ENCODE results near the gene XXYLT1.

The XXYLT1 gene

DNA sequence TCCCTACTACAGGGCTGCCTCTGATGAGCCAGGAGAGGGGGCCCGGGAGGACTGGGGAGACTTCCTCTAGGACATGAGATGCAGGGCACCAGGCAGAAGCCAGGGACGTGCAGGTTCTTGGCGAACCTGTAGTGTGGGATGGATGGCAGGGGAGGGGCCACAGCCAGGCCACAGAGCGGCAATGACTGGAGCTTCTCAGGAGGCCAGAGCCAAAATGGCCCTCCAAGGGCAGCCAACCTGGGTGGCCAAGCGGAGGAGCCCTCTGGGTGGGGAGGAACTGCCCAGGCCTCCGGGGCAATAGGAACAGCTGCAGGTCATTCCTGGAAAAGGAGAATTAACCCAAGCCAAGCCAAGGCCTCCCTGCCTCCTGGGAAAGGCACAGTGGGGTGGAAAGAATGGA lies 224.5 kb downstream of the XXYLT1 start:
- TF ChIP-seq, protein P1, sequence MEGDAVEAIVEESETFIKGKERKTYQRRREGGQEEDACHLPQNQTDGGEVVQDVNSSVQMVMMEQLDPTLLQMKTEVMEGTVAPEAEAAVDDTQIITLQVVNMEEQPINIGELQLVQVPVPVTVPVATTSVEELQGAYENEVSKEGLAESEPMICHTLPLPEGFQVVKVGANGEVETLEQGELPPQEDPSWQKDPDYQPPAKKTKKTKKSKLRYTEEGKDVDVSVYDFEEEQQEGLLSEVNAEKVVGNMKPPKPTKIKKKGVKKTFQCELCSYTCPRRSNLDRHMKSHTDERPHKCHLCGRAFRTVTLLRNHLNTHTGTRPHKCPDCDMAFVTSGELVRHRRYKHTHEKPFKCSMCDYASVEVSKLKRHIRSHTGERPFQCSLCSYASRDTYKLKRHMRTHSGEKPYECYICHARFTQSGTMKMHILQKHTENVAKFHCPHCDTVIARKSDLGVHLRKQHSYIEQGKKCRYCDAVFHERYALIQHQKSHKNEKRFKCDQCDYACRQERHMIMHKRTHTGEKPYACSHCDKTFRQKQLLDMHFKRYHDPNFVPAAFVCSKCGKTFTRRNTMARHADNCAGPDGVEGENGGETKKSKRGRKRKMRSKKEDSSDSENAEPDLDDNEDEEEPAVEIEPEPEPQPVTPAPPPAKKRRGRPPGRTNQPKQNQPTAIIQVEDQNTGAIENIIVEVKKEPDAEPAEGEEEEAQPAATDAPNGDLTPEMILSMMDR (IDR thresholded peaks at IDR 0.05; ENCODE audit: low read depth, low read length) = no peak
- no peak for DNase-seq (ENCODE audit: low read depth in 2 of 2)
- H3K4me3 ChIP-seq (replicated peaks in 1 of 2; ENCODE audit: low read depth in 2 of 2, low read length in 2 of 2) = no peak overlapping the region

DNA sequence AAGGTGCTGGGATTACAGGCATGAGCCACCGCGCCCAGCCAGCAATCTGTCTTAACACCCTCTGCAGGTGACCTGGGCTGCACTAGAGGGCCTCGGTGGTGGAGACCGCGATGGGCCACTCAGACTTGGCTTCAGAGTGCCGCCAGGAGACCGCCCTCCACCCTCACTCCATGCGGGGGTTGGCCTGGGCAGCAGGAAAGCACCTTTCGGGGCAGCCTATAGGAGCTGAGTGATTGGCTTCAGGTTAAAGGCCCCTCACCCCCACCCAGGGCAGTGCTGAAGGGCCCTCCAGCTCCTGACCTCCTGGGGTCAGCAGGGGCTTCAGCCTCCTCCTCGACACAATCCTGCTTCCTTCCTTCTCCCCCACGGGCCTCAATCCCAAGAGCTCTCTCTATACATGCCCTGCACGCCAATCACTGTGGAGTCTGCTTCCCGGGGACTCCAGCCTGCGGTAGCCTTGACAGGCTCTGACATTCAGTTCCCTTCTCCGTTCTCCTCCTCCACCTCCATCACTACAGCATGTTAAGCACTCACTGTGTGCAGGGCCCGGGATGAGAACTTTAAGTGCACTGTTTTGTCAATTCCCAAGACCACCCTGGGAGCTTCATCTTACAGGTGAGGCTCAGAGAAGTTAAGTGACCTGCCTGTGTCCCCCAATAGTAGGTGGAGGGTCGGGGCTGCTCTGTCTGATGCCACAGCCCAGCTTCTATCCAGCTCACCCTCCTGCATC lies 225.3 kb downstream of the XXYLT1 start:
- TF ChIP-seq, protein P1 (IDR thresholded peaks at IDR 0.05; ENCODE audit: low read depth, low read length) = no peak
- no peak overlapping the region for H3K4me3 ChIP-seq (replicated peaks in 1 of 2; ENCODE audit: low read depth in 2 of 2, low read length in 2 of 2)
- no peak for DNase-seq (ENCODE audit: low read depth in 2 of 2)

DNA sequence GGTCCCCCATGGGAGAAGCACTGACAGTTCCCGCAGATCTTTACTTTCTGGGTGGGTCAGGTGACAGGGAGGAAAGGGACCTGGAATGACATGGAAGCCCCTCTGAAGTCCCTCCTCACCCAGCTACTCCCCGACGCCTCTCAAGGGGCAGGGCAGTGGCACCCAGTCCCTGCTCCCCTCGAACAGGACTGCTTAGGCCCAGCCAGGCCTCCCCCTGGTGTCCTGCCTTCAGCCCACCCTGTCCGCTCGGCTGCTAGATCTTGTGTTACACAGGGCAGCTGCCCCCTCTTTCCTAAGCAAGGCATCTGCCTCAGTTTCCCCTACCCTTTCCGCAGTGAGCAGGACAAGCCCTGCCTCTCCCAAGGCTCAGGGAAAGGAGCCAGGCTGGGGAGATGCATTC lies 226.5 kb downstream of the XXYLT1 start:
- TF ChIP-seq, protein P1 (IDR thresholded peaks at IDR 0.05; ENCODE audit: low read depth, low read length) = no peak
- no peak overlapping the region for H3K4me3 ChIP-seq (replicated peaks in 1 of 2; ENCODE audit: low read depth in 2 of 2, low read length in 2 of 2)
- no peak for DNase-seq (ENCODE audit: low read depth in 2 of 2)

- no peak for DNase-seq (ENCODE audit: low read depth in 2 of 2)
- no peak overlapping the region for H3K4me3 ChIP-seq (replicated peaks in 1 of 2; ENCODE audit: low read depth in 2 of 2, low read length in 2 of 2)
- TF ChIP-seq, protein P1 (IDR thresholded peaks at IDR 0.05; ENCODE audit: low read depth, low read length) = no peak
Observed at GRCh38 chr3:195043607-195044339, 227.2 kb downstream of the XXYLT1 start.

- H3K4me3 ChIP-seq (replicated peaks in 1 of 2; ENCODE audit: low read depth in 2 of 2, low read length in 2 of 2) = no peak overlapping the region
- TF ChIP-seq, protein P1 (IDR thresholded peaks at IDR 0.05; ENCODE audit: low read depth, low read length) = no peak
- DNase-seq (ENCODE audit: low read depth in 2 of 2) = no peak
Observed at GRCh38 chr3:195042743-195043606, 228.0 kb downstream of the XXYLT1 start.

DNA sequence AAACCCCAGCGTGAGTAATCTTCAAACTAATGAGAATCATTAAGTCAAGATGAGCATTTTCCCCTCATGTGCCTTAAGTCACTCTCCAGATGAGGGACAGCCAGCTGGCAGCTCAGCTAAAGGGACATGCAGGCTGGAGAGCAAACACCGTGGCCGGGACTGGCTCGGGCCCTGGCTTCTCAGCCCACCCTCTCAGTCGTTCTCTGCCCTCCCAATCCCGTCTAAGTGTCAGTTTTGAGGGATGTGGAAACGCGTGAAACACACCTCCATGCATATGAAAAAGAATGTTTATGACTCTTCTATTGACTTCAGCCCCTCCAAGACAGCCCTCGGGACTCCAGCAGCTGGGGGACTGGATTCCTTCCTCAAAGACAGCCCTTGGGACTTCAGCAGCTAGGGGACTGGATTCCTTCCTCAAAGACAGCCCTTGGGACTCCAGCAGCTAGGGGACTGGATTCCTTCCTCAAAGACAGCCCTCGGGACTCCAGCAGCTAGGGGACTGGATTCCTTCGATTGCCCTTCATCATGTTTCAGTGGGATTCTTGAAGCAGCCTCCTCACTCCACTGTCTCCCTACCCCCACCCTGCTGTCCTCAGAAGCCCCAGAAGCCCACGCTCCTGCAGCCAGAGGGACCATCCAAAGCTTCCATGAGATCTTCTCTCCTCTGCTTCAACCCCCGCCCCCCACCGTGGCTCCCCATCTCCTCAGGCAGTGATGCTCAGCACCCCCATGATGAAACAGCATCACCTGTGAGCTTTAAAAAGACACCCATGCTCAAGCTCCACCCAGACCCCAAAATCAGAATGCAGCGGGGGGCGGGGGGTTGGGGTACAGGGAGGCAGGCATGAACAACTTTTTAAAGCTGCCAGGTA lies 228.9 kb downstream of the XXYLT1 start:
- TF ChIP-seq, protein P1 (IDR thresholded peaks at IDR 0.05; ENCODE audit: low read depth, low read length) = no peak
- no peak for DNase-seq (ENCODE audit: low read depth in 2 of 2)
- no peak overlapping the region for H3K4me3 ChIP-seq (replicated peaks in 1 of 2; ENCODE audit: low read depth in 2 of 2, low read length in 2 of 2)

All from cardiac fibroblast (primary cell).